HepG2 (cell line): ENCODE results near the gene RGS6.

Experiments used
- HDAC6 ChIP-seq: fragments of 200-600 bp; sonication (generic); IDR thresholded peaks from 2 replicates; pipeline ENCODE4 v1.7.0; 2017; ENCODE audit warnings: mild to moderate bottlenecking, antibody characterized with exemption, low read length, low read depth
- NR3C1 ChIP-seq: sonication (generic); formaldehyde crosslinking; IDR thresholded peaks from 2 replicates; pipeline ENCODE4 v1.4.0; 2020; ENCODE audit warnings: missing genetic modification reagents
- PAF1 ChIP-seq: IDR thresholded peaks from 2 replicates; pipeline ENCODE4 v1.6.1; 2016; ENCODE audit warnings: missing genetic modification reagents, missing compliant biosample characterization
- RNF219 ChIP-seq: sonication (generic); formaldehyde crosslinking; IDR thresholded peaks from 2 replicates; pipeline ENCODE4 v1.5.0; 2020; ENCODE audit warnings: mild to moderate bottlenecking, missing genetic modification reagents
- ZNF136 ChIP-seq: sonication (generic); formaldehyde crosslinking; IDR thresholded peaks from 2 replicates; pipeline ENCODE4 v1.8.1; 2022; ENCODE audit warnings: low read depth, mild to moderate bottlenecking, moderate library complexity, missing genetic modification reagents
- ZNF350 ChIP-seq: sonication (generic); formaldehyde crosslinking; IDR thresholded peaks from 2 replicates; pipeline ENCODE4 v1.4.0; 2020; ENCODE audit warnings: mild to moderate bottlenecking, low read depth, missing genetic modification reagents, borderline replicate concordance
- ZNF660 ChIP-seq: sonication (generic); formaldehyde crosslinking; IDR thresholded peaks from 2 replicates; pipeline ENCODE4 v1.5.1; 2020; ENCODE audit warnings: mild to moderate bottlenecking, low read depth, missing genetic modification reagents, borderline replicate concordance
- ZNF7 ChIP-seq: IDR thresholded peaks from 2 replicates; pipeline ENCODE4 v1.6.1; 2016; ENCODE audit warnings: missing biosample characterization, missing genetic modification reagents
- TF ChIP-seq, protein P1 (sequence below): sonication (generic); formaldehyde crosslinking; IDR thresholded peaks from 2 replicates; pipeline ENCODE4 v1.4.0; 2020; ENCODE audit warnings: missing genetic modification reagents
- TF ChIP-seq, protein P2 (sequence below): sonication (generic); formaldehyde crosslinking; conservative IDR thresholded peaks from 2 replicates; pipeline ENCODE4 v1.4.0; 2020; ENCODE audit warnings: missing genetic modification reagents

- TF ChIP-seq HDAC6 (no peak), ZNF136 (no peak), RNF219 (CRISPR knock-in tag) (no peak), PAF1 (CRISPR knock-in tag) (no peak), ZNF7 (CRISPR knock-in tag) (no peak), ZNF660 (no peak), NR3C1 (CRISPR knock-in tag) (no peak), ZNF350 (CRISPR knock-in tag) (no peak)
- TF ChIP-seq, protein P1, sequence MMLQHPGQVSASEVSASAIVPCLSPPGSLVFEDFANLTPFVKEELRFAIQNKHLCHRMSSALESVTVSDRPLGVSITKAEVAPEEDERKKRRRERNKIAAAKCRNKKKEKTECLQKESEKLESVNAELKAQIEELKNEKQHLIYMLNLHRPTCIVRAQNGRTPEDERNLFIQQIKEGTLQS (CRISPR knock-in tag): no peak
- TF ChIP-seq, protein P2, sequence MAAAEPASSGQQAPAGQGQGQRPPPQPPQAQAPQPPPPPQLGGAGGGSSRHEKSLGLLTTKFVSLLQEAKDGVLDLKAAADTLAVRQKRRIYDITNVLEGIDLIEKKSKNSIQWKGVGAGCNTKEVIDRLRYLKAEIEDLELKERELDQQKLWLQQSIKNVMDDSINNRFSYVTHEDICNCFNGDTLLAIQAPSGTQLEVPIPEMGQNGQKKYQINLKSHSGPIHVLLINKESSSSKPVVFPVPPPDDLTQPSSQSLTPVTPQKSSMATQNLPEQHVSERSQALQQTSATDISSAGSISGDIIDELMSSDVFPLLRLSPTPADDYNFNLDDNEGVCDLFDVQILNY (CRISPR knock-in tag): no peak
These were observed 382.7 kb downstream of the RGS6 start for GRCh38 chr14:72314808-72315435.
